RWPE1 (cell line): ENCODE results near the gene M1AP.

Experiments used
- CTCF ChIA-PET: fragments of 350-600 bp; sonication (Branson Sonifier 250); formaldehyde crosslinking; extraction: SDS; loops from one replicate; lab custom pipeline; 2021; lab: Yijun Ruan, JAX
- POLR2A ChIA-PET: fragments of 400-600 bp; formaldehyde crosslinking; extraction: SDS; loops from one replicate; lab custom pipeline; 2020; ENCODE audit warnings: antibody characterized with exemption; ENCODE audit not compliant: low non-redundant PET; lab: Yijun Ruan, JAX
- DNase-seq: peaks from one replicate; pipeline ENCODE4 v3.0.0; 2012; ENCODE audit warnings: low spot score
- H3K27ac ChIP-seq: fragments of 450-650 bp; 2 replicates; pipeline ENCODE4 v1.5.1; 2017
- CTCF ChIP-seq: fragments of 450-650 bp; conservative IDR thresholded peaks from 2 replicates; pipeline ENCODE4 v1.5.1; 2017; ENCODE audit warnings: low read depth, mild to moderate bottlenecking

The M1AP gene

GRCh38 chr2:74648009-74648443 lies at the start of gene M1AP:
M1AP (minus strand) TSS chr2:74648330; CDS start chr2:74640275, 8,055 bp downstream.
- CTCF ChIA-PET: interaction anchor here (0.7 kb wide), 1 partner anchor 68 kb away, joined by 3 read pairs; no protein-coding TSS in a partner anchor
- no peak within 1 kb of the TSS for H3K27ac ChIP-seq
- POLR2A ChIA-PET: no interaction called here
- no peak for DNase-seq
- no peak for TF ChIP-seq CTCF

GRCh38 chr2:74696829-74697228 lies 48.7 kb upstream of the M1AP start:
- DNase-seq: no peak
- no peak for TF ChIP-seq CTCF
- H3K27ac ChIP-seq: no peak overlapping the region
- CTCF ChIA-PET: no interaction called here
- POLR2A ChIA-PET: no interaction called here

GRCh38 chr2:74695663-74696062 lies 47.5 kb upstream of the M1AP start:
- POLR2A ChIA-PET: no interaction called here
- TF ChIP-seq CTCF: no peak
- CTCF ChIA-PET: no interaction called here
- DNase-seq: no peak
- H3K27ac ChIP-seq: no peak overlapping the region

- POLR2A ChIA-PET: no interaction called here
- H3K27ac ChIP-seq: no peak overlapping the region
- CTCF ChIA-PET: interaction anchor here (0.8 to 1.5 kb wide), 2 partner anchors 21 to 182 kb away, joined by 3 to 4 read pairs; no protein-coding TSS in a partner anchor
- no peak for DNase-seq
- TF ChIP-seq CTCF: no peak
These were observed 46.2 kb upstream of the M1AP start for GRCh38 chr2:74694281-74694680.

GRCh38 chr2:74693668-74694067 lies 45.5 kb upstream of the M1AP start:
- CTCF ChIA-PET: interaction anchor here (1.5 kb wide), 1 partner anchor 22 kb away, joined by 4 read pairs; no protein-coding TSS in a partner anchor
- H3K27ac ChIP-seq: no peak overlapping the region
- no peak for DNase-seq
- POLR2A ChIA-PET: no interaction called here
- no peak for TF ChIP-seq CTCF

GRCh38 chr2:74693213-74693612 lies 45.1 kb upstream of the M1AP start:
- ChIA-PET CTCF (no interaction called here), POLR2A (no interaction called here)
- no peak for TF ChIP-seq CTCF
- DNase-seq: no peak
- H3K27ac ChIP-seq: no peak overlapping the region

- POLR2A ChIA-PET: no interaction called here
- H3K27ac ChIP-seq: no peak overlapping the region
- CTCF ChIA-PET: interaction anchor here (0.5 to 0.7 kb wide), 3 partner anchors 133 to 244 kb away, joined by 3 to 4 read pairs (median 4); no protein-coding TSS in a partner anchor
These were observed 43.8 kb upstream of the M1AP start for GRCh38 chr2:74691929-74692328.

More at GRCh38 chr2:74691929-74692328, 43.8 kb upstream of the M1AP start:
- no peak for TF ChIP-seq CTCF
- no peak for DNase-seq
